ENCODE measurements around the gene UBE2D1. TPM values are rescaled to one million over a fixed set of nuclear protein-coding genes. Genes with fewer than 3 reads are reported as not detected.

The UBE2D1 gene
- total RNA-seq, 1 donor, result 20.3 TPM

- Histone ChIP-seq H3K4me2 (ENCODE audit: insufficient read depth, low read length) (peak overlapping the region; percentile 61), H3K4me3 (ENCODE audit: insufficient read depth, low read length) (peak overlapping the region; percentile 68), H2AFZ (ENCODE audit: low read length) (peak overlapping the region; percentile 82), H3K27me3 (ENCODE audit: insufficient read depth, low read length) (peaks cover 14% of the 10 kb centered on the region), H3K27ac (ENCODE audit: low read depth, low read length) (no peak overlapping the region), H3K36me3 (ENCODE audit: insufficient read depth, low read length) (no peaks in the 10 kb centered on the region), H3K9me3 (ENCODE audit: low read depth, low read length) (no peaks in the 10 kb centered on the region), H3K79me2 (ENCODE audit: insufficient read depth, low read length) (no peaks in the 10 kb centered on the region), H4K20me1 (ENCODE audit: insufficient read depth, low read length) (no peaks in the 10 kb centered on the region), H3K4me1 (ENCODE audit: insufficient read depth, low read length) (peaks cover 5% of the 10 kb centered on the region)
- DNase-seq (ENCODE audit: insufficient read length, low spot score, missing footprints), result peak; percentile 83
- no peak for TF ChIP-seq CTCF (IDR thresholded peaks at IDR 0.05; ENCODE audit: extremely low read depth, low read depth, low read length)
Measured at GRCh38 chr10:58326967-58327381, 7.8 kb upstream of the UBE2D1 start.

GRCh38 chr10:58328233-58328632 is 6.6 kb upstream of the UBE2D1 start:
- H3K27me3 ChIP-seq (ENCODE audit: insufficient read depth, low read length), result peaks cover 18% of the 10 kb centered on the region
- no peak for TF ChIP-seq CTCF (IDR thresholded peaks at IDR 0.05; ENCODE audit: extremely low read depth, low read depth, low read length)
- no peak overlapping the region for H3K4me2 ChIP-seq (ENCODE audit: insufficient read depth, low read length)
- no peak overlapping the region for H3K4me3 ChIP-seq (ENCODE audit: insufficient read depth, low read length)
- DNase-seq (ENCODE audit: insufficient read length, low spot score, missing footprints), result no peak
- no peak overlapping the region for H3K27ac ChIP-seq (ENCODE audit: low read depth, low read length)
- H3K4me1 ChIP-seq (ENCODE audit: insufficient read depth, low read length), result no peaks in the 10 kb centered on the region
- H2AFZ ChIP-seq (ENCODE audit: low read length), result no peak overlapping the region
- H3K79me2 ChIP-seq (ENCODE audit: insufficient read depth, low read length), result no peaks in the 10 kb centered on the region
- no peaks in the 10 kb centered on the region for H3K36me3 ChIP-seq (ENCODE audit: insufficient read depth, low read length)
- H4K20me1 ChIP-seq (ENCODE audit: insufficient read depth, low read length), result no peaks in the 10 kb centered on the region
- H3K9me3 ChIP-seq (ENCODE audit: low read depth, low read length), result no peaks in the 10 kb centered on the region

- no peak for TF ChIP-seq CTCF (IDR thresholded peaks at IDR 0.05; ENCODE audit: extremely low read depth, low read depth, low read length)
- Histone ChIP-seq H3K4me2 (ENCODE audit: insufficient read depth, low read length) (no peak overlapping the region), H2AFZ (ENCODE audit: low read length) (no peak overlapping the region), H4K20me1 (ENCODE audit: insufficient read depth, low read length) (peaks cover under 1% of the 10 kb centered on the region), H3K36me3 (ENCODE audit: insufficient read depth, low read length) (no peaks in the 10 kb centered on the region), H3K79me2 (ENCODE audit: insufficient read depth, low read length) (peaks cover 6% of the 10 kb centered on the region), H3K27me3 (ENCODE audit: insufficient read depth, low read length) (peaks cover 18% of the 10 kb centered on the region), H3K4me1 (ENCODE audit: insufficient read depth, low read length) (no peaks in the 10 kb centered on the region), H3K4me3 (ENCODE audit: insufficient read depth, low read length) (no peak overlapping the region), H3K9me3 (ENCODE audit: low read depth, low read length) (no peaks in the 10 kb centered on the region), H3K27ac (ENCODE audit: low read depth, low read length) (no peak overlapping the region)
- DNase-seq (ENCODE audit: insufficient read length, low spot score, missing footprints), result no peak
Measured at GRCh38 chr10:58330431-58330830, 4.4 kb upstream of the UBE2D1 start.

- DNase-seq (ENCODE audit: insufficient read length, low spot score, missing footprints), result no peak
- no peak overlapping the region for H2AFZ ChIP-seq (ENCODE audit: low read length)
- peaks cover 18% of the 10 kb centered on the region for H3K27me3 ChIP-seq (ENCODE audit: insufficient read depth, low read length)
- peaks cover 18% of the 10 kb centered on the region for H3K79me2 ChIP-seq (ENCODE audit: insufficient read depth, low read length)
- no peaks in the 10 kb centered on the region for H3K36me3 ChIP-seq (ENCODE audit: insufficient read depth, low read length)
- no peak overlapping the region for H3K4me2 ChIP-seq (ENCODE audit: insufficient read depth, low read length)
- no peak overlapping the region for H3K27ac ChIP-seq (ENCODE audit: low read depth, low read length)
- TF ChIP-seq CTCF (IDR thresholded peaks at IDR 0.05; ENCODE audit: extremely low read depth, low read depth, low read length), result no peak
- peaks cover 9% of the 10 kb centered on the region for H4K20me1 ChIP-seq (ENCODE audit: insufficient read depth, low read length)
- H3K4me3 ChIP-seq (ENCODE audit: insufficient read depth, low read length), result no peak overlapping the region
- no peaks in the 10 kb centered on the region for H3K9me3 ChIP-seq (ENCODE audit: low read depth, low read length)
- H3K4me1 ChIP-seq (ENCODE audit: insufficient read depth, low read length), result peaks cover 7% of the 10 kb centered on the region
Measured at GRCh38 chr10:58331646-58332045, 3.2 kb upstream of the UBE2D1 start.

All from osteoblast (primary cell).